IMR-90 (cell line): ENCODE measurements around the gene TXNDC16. TPM values are rescaled to one million over a fixed set of nuclear protein-coding genes. Genes with fewer than 3 reads are reported as not detected.

Experiments used
- ATAC-seq: fragments of 200-7000 bp; cut with Tn5 transposase; 2 replicates; pipeline ENCODE4 v1.9.1; 2020; ENCODE audit warnings: low read depth, mild to moderate bottlenecking, moderate library complexity
- BruUV-seq: library from RNA; stranded (reverse); fragments of 400-500 nt; replicated peaks from 2 replicates; lab custom pipeline; 2021; lab: Mats Ljungman, UMichigan
- CTCF ChIA-PET: fragments of 300-600 bp; formaldehyde crosslinking; extraction: SDS; loops from one replicate; lab custom pipeline; 2021; ENCODE audit warnings: antibody characterized with exemption; lab: Yijun Ruan, JAX
- POLR2A ChIA-PET: fragments of 300-600 bp; sonication (Branson Sonifier 250); formaldehyde crosslinking; loops from one replicate; lab custom pipeline; 2022; ENCODE audit warnings: antibody characterized with exemption; ENCODE audit not compliant: unreplicated experiment; lab: Charles Lee
- DNase-seq: peaks from one replicate; pipeline ENCODE4 v3.0.0; 2013
- H2AFZ ChIP-seq: replicated peaks from 2 replicates; pipeline ENCODE3; 2013; ENCODE audit warnings: low read length, mild to moderate bottlenecking; ENCODE audit not compliant: poor library complexity
- H2AK5ac ChIP-seq: 2 replicates; pipeline ENCODE4 v1.6.1; 2013; ENCODE audit warnings: low read depth, low read length, inconsistent platforms
- H2AK9ac ChIP-seq: replicated peaks from 2 replicates; pipeline ENCODE3; 2013; ENCODE audit warnings: mild to moderate bottlenecking, low read depth, low read length, moderate library complexity; ENCODE audit not compliant: poor library complexity
- H2BK120ac ChIP-seq: 2 replicates; pipeline ENCODE4 v1.6.1; 2013; ENCODE audit warnings: low read depth, low read length, inconsistent platforms
- H2BK15ac ChIP-seq: 3 replicates; pipeline ENCODE4 v1.6.1; 2013; ENCODE audit warnings: low read depth, low read length, inconsistent platforms
- H2BK20ac ChIP-seq: 2 replicates; pipeline ENCODE4 v1.6.1; 2013; ENCODE audit warnings: low read depth, mild to moderate bottlenecking, inconsistent platforms, low read length, moderate library complexity
- H2BK5ac ChIP-seq: 2 replicates; pipeline ENCODE4 v1.6.1; 2013; ENCODE audit warnings: mild to moderate bottlenecking, low read depth, low read length, inconsistent platforms; ENCODE audit not compliant: poor library complexity, severe bottlenecking
- H3K14ac ChIP-seq: replicated peaks from 2 replicates; pipeline ENCODE4 v1.6.1; 2013; ENCODE audit warnings: low read depth, low read length, inconsistent platforms
- H3K18ac ChIP-seq: 2 replicates; pipeline ENCODE4 v1.6.1; 2013; ENCODE audit warnings: low read depth, low read length, control low read depth
- H3K23ac ChIP-seq: 2 replicates; pipeline ENCODE4 v1.6.1; 2013; ENCODE audit warnings: low read depth, low read length, inconsistent platforms
- H3K27ac ChIP-seq: 2 replicates; pipeline ENCODE4 v1.5.1; 2013; ENCODE audit warnings: mild to moderate bottlenecking, control low read depth, low read length; ENCODE audit not compliant: insufficient read depth
- H3K27me3 ChIP-seq: 2 replicates; pipeline ENCODE4 v1.6.1; 2013; ENCODE audit warnings: low read length; ENCODE audit not compliant: control insufficient read depth, insufficient read depth
- H3K36me3 ChIP-seq: 2 replicates; pipeline ENCODE4 v1.6.1; 2013; ENCODE audit warnings: low read length, mixed read lengths; ENCODE audit not compliant: control insufficient read depth, insufficient read depth
- H3K4ac ChIP-seq: 2 replicates; pipeline ENCODE4 v1.6.1; 2013; ENCODE audit warnings: low read depth, low read length, inconsistent platforms
- H3K4me1 ChIP-seq: 2 replicates; pipeline ENCODE4 v1.6.1; 2013; ENCODE audit warnings: low read length, mixed read lengths; ENCODE audit not compliant: control insufficient read depth, insufficient read depth
- H3K4me2 ChIP-seq: 2 replicates; pipeline ENCODE4 v1.6.1; 2013; ENCODE audit warnings: low read depth, mild to moderate bottlenecking, control low read depth, low read length, moderate library complexity
- H3K4me3 ChIP-seq: 2 replicates; pipeline ENCODE4 v1.5.1; 2013; ENCODE audit warnings: low read depth, mild to moderate bottlenecking, control low read depth, low read length, moderate library complexity; ENCODE audit not compliant: insufficient read depth
- H3K56ac ChIP-seq: 2 replicates; pipeline ENCODE4 v1.6.1; 2013; ENCODE audit warnings: low read length, inconsistent platforms; ENCODE audit not compliant: insufficient read depth; ENCODE audit errors: extremely low read depth
- H3K79me1 ChIP-seq, 2 experiments: 2 replicates each; pipeline ENCODE4 v1.6.1; 2013; ENCODE audit warnings: low read length in 2 of 2, inconsistent platforms in 1 of 2, low read depth in 1 of 2
- H3K9ac ChIP-seq: 2 replicates; pipeline ENCODE4 v1.6.1; 2013; ENCODE audit warnings: low read depth, low read length, control low read depth
- H3K9me1 ChIP-seq: 2 replicates; pipeline ENCODE4 v1.6.1; 2013; ENCODE audit warnings: low read length, inconsistent platforms; ENCODE audit not compliant: insufficient read depth
- H3K9me3 ChIP-seq: 2 replicates; pipeline ENCODE4 v1.6.1; 2013; ENCODE audit warnings: low read length; ENCODE audit not compliant: control insufficient read depth, insufficient read depth
- H4K20me1 ChIP-seq: 2 replicates; pipeline ENCODE4 v1.6.1; 2013; ENCODE audit warnings: low read length, inconsistent platforms; ENCODE audit not compliant: insufficient read depth
- H4K5ac ChIP-seq: 2 replicates; pipeline ENCODE4 v1.6.1; 2013; ENCODE audit warnings: mild to moderate bottlenecking, low read depth, low read length, control low read depth
- H4K8ac ChIP-seq, 2 experiments: 2 replicates each; pipeline ENCODE4 v1.6.1; 2013; ENCODE audit warnings: low read depth in 2 of 2, low read length in 2 of 2, control low read depth in 1 of 2, inconsistent platforms in 1 of 2
- H4K91ac ChIP-seq: 2 replicates; pipeline ENCODE4 v1.6.1; 2013; ENCODE audit warnings: low read depth, low read length, inconsistent platforms; ENCODE audit not compliant: insufficient read depth
- BHLHE40 ChIP-seq: fragments of 150-350 bp; IDR thresholded peaks from 2 replicates; pipeline ENCODE4 v1.6.1; 2016; ENCODE audit warnings: mild to moderate bottlenecking, low read depth, low read length
- CEBPB ChIP-seq: IDR thresholded peaks from 2 replicates; pipeline ENCODE4 v1.6.1; 2012; ENCODE audit warnings: low read depth, low read length, improper control_type of control experiment
- CHD1 ChIP-seq: IDR thresholded peaks from 2 replicates; pipeline ENCODE4 v1.6.1; 2012; ENCODE audit warnings: low read depth, low read length, improper control_type of control experiment
- MAFK ChIP-seq: IDR thresholded peaks from 2 replicates; pipeline ENCODE4 v1.6.1; 2012; ENCODE audit warnings: low read depth, low read length, improper control_type of control experiment
- MAZ ChIP-seq: IDR thresholded peaks from 2 replicates; pipeline ENCODE4 v1.6.1; 2012; ENCODE audit warnings: low read depth, mild to moderate bottlenecking, low read length, improper control_type of control experiment, moderate library complexity, borderline replicate concordance
- MXI1 ChIP-seq: IDR thresholded peaks from 2 replicates; pipeline ENCODE4 v1.6.1; 2012; ENCODE audit warnings: low read depth, mild to moderate bottlenecking, low read length, moderate library complexity, borderline replicate concordance
- POLR2A ChIP-seq: IDR thresholded peaks from 2 replicates; pipeline ENCODE4 v1.6.1; 2012; ENCODE audit warnings: mild to moderate bottlenecking, low read depth, low read length
- RAD21 ChIP-seq: IDR thresholded peaks from 2 replicates; pipeline ENCODE4 v1.6.1; 2012; ENCODE audit warnings: low read length, improper control_type of control experiment
- RCOR1 ChIP-seq: IDR thresholded peaks from 2 replicates; pipeline ENCODE4 v1.6.1; 2012; ENCODE audit warnings: mild to moderate bottlenecking, low read length, improper control_type of control experiment; ENCODE audit not compliant: insufficient replicate concordance
- RFX5 ChIP-seq: IDR thresholded peaks from 2 replicates; pipeline ENCODE4 v1.8.0; 2012; ENCODE audit warnings: low read depth, mild to moderate bottlenecking, low read length, moderate library complexity
- WGBS, 2 experiments: methylation state at CpG; one replicate each; pipeline versions ENCODE4 v1.1.5 to v1.1.7; 2013; ENCODE audit warnings: missing lambda C conversion rate in 2 of 2; ENCODE audit not compliant: insufficient read length in 1 of 2; ENCODE audit errors: extremely low coverage in 2 of 2; 5-methylcytosine and 5-hydroxymethylcytosine counted together
- dilution Hi-C: fragments of 300-500 bp; cut with HindIII; formaldehyde crosslinking; loops from one replicate; pipeline ENCODE4 v1.14.3; 2018; ENCODE audit warnings: low sequenced_read_pairs; ENCODE audit not compliant: unreplicated experiment
- in situ Hi-C: fragments of 300-500 bp; cut with MboI; formaldehyde crosslinking; loops from 3 replicates; pipeline ENCODE4 v1.14.3; 2019; ENCODE audit warnings: low sequenced_read_pairs, inconsistent platforms, mixed read lengths
- intact Hi-C: fragments of 100-400 bp; cut with micrococcal nuclease; formaldehyde crosslinking; loops from 2 replicates; pipeline ENCODE4 v1.10.0; 2022
- polyA plus RNA-seq, 3 experiments: library from polyadenylated mRNA; depleted of rRNA; stranded (reverse); fragments of >200 nt; gene quantifications; 2 replicates each; pipeline ENCODE4 v1.2.3, GENCODE V29; 2012; ENCODE audit warnings: low replicate concordance in 1 of 3
- total RNA-seq: library from RNA; depleted of rRNA; stranded (reverse); fragments of >200 nt; gene quantifications from 2 replicates; pipeline ENCODE4 v1.2.3, GENCODE V29; 2012
- TF ChIP-seq, protein P1 (sequence below): fragments of 150-350 bp; IDR thresholded peaks from 2 replicates; pipeline ENCODE4 v1.6.1; 2017; ENCODE audit warnings: mild to moderate bottlenecking, antibody characterized with exemption, low read length, low read depth
- TF ChIP-seq, protein P2 (sequence below): conservative IDR thresholded peaks from 2 replicates; pipeline ENCODE4 v1.5.1; 2012; ENCODE audit warnings: mild to moderate bottlenecking, low read depth, low read length, improper control_type of control experiment

TXNDC16 gene
- total and polyA plus RNA-seq, 2 of the 4 experiments (the other 2 are of a cell fraction) = 1.4 TPM

GRCh38 chr14:52596320-52596719 lies 44.0 kb upstream of the TXNDC16 start:
- CTCF ChIA-PET = no interaction called here
- H3K4me3 ChIP-seq = no peak overlapping the region

More at GRCh38 chr14:52596320-52596719, 44.0 kb upstream of the TXNDC16 start:
- Histone ChIP-seq H3K4me2 (no peak overlapping the region), H3K36me3 (no peaks in the 10 kb centered on the region), H2BK5ac (no peak overlapping the region), H4K91ac (no peak overlapping the region), H3K9me1 (no peaks in the 10 kb centered on the region), H2BK20ac (no peak overlapping the region), H3K4me1 (no peaks in the 10 kb centered on the region), H3K56ac (no peak overlapping the region), H3K79me1 (no peaks in the 10 kb centered on the region), H3K27ac (no peak overlapping the region), H3K23ac (no peak overlapping the region), H3K4ac (no peak overlapping the region), H4K8ac (no peak overlapping the region), H3K27me3 (no peaks in the 10 kb centered on the region), H3K14ac (no peak overlapping the region), H2BK15ac (no peak overlapping the region), H2AFZ (no peak overlapping the region), H3K9ac (no peak overlapping the region), H4K5ac (no peak overlapping the region), H3K9me3 (no peaks in the 10 kb centered on the region), H2AK5ac (no peak overlapping the region), H2BK120ac (no peak overlapping the region), H2AK9ac (no peak overlapping the region), H4K20me1 (no peaks in the 10 kb centered on the region), H3K18ac (no peak overlapping the region)
- ATAC-seq (no peak), DNase-seq (no peak)
- no peak for TF ChIP-seq BHLHE40
- TF ChIP-seq POLR2A = no peak
- TF ChIP-seq MXI1 = no peak
- no peak for TF ChIP-seq CEBPB
- TF ChIP-seq, protein P1, sequence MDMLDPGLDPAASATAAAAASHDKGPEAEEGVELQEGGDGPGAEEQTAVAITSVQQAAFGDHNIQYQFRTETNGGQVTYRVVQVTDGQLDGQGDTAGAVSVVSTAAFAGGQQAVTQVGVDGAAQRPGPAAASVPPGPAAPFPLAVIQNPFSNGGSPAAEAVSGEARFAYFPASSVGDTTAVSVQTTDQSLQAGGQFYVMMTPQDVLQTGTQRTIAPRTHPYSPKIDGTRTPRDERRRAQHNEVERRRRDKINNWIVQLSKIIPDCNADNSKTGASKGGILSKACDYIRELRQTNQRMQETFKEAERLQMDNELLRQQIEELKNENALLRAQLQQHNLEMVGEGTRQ = no peak
- TF ChIP-seq RFX5 = no peak
- TF ChIP-seq, protein P2, sequence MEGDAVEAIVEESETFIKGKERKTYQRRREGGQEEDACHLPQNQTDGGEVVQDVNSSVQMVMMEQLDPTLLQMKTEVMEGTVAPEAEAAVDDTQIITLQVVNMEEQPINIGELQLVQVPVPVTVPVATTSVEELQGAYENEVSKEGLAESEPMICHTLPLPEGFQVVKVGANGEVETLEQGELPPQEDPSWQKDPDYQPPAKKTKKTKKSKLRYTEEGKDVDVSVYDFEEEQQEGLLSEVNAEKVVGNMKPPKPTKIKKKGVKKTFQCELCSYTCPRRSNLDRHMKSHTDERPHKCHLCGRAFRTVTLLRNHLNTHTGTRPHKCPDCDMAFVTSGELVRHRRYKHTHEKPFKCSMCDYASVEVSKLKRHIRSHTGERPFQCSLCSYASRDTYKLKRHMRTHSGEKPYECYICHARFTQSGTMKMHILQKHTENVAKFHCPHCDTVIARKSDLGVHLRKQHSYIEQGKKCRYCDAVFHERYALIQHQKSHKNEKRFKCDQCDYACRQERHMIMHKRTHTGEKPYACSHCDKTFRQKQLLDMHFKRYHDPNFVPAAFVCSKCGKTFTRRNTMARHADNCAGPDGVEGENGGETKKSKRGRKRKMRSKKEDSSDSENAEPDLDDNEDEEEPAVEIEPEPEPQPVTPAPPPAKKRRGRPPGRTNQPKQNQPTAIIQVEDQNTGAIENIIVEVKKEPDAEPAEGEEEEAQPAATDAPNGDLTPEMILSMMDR = no peak
- TF ChIP-seq RAD21 = no peak
- TF ChIP-seq MAFK = no peak
- TF ChIP-seq MAZ = no peak
- TF ChIP-seq CHD1 = no peak
- no peak for TF ChIP-seq RCOR1
- in situ Hi-C loops (no loop called here), dilution Hi-C loops (no loop called here), intact Hi-C loops (no loop called here)
- BruUV-seq = no TSS peak
- POLR2A ChIA-PET = no interaction called here
- 93% methylated on average over 6 of the region's 10 CpGs; no CpG with 5 or more reads in 1 of the 2 experiments for WGBS, 2 experiments
